HUDEP-2 (cell line): ENCODE results near the gene LYRM1.
"Not testable (repeated sequence)": the region's sequence is repeated elsewhere in the genome, so short reads cannot be mapped to it uniquely, and the experiment has no call there.

Experiments used
- DNase-seq, 76 experiments: peaks; one replicate each; lab custom pipeline; 2025; ENCODE audit not compliant: unreplicated experiment in 76 of 76; lab: John Stamatoyannopoulos, UW

Gene LYRM1

DNA sequence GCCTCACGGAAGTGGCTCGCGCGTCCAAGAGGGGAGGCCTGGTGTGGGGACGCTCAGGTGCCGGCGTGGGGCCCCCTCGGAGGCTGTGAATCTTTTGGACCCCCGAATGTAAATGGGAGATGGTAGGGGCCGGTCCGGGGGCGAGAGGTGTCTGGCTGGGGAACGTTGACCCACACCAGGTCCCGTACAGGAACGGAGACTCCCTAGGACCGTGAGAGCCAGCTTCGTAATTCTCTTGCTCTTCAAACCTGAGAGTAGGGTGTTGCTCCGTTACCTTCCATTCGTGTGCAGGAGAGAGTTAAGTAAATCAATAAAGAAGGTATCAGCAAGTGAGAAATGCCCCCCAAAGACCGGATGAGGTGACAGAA is 481 bp downstream of the LYRM1 start:
- peak in 3 of 76 experiments; percentile 31 to 38 (median 37) for DNase-seq

DNA sequence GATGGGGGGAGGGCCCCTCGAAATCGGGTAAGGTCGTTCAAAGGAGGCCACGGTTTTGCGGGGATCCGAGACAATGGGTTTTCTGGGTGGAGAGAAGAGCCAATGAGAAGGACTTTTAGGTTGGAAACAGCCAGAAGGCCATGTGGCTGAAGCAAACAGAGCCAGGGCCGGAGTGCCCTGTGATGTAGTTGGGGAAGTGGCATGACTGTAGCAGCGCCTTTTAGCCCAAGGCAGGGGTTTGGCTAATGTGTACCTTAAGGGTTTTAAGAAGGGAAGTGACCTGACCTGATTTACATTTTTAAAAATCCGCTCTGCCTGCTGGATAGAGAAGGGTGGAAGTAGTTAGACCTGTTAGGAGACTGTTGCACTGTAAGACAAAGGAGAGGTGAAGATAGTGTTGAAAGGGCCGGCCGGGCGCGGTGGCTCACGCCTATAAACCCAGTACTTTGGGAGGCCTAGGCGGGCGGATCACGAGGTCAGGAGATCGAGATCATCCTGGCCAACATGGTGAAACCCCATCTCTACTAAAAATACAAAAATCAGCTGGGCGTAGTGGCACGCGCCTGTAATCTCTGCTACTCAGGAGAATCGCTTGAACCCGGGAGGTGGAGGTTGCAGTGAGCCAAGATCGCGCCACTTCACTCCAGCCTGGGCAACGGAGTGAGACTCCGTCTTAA is 1.0 kb downstream of the LYRM1 start:
- DNase-seq = peak in 47 of 76 experiments; percentile 4 to 68 (median 25)

DNA sequence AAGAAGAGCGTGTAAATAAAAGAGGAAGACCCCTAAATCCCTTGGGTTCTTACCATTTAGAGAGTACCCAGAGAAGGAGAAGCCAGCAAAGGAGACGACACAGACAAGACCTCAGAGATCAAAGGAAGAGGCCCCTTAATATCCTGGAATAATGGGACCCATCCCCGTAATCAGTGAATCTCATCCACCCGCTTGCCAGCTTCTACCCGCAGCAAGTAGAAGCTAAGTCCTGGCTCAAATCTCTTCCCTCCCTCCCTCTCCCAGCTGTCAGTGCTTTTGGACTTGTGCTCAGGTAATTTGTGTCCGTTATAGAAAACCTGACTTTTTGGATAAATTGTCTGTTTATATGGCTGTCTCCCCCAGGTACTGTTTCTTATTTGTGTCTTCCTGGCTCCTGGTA is 1.9 kb downstream of the LYRM1 start:
- no peak for DNase-seq

DNA sequence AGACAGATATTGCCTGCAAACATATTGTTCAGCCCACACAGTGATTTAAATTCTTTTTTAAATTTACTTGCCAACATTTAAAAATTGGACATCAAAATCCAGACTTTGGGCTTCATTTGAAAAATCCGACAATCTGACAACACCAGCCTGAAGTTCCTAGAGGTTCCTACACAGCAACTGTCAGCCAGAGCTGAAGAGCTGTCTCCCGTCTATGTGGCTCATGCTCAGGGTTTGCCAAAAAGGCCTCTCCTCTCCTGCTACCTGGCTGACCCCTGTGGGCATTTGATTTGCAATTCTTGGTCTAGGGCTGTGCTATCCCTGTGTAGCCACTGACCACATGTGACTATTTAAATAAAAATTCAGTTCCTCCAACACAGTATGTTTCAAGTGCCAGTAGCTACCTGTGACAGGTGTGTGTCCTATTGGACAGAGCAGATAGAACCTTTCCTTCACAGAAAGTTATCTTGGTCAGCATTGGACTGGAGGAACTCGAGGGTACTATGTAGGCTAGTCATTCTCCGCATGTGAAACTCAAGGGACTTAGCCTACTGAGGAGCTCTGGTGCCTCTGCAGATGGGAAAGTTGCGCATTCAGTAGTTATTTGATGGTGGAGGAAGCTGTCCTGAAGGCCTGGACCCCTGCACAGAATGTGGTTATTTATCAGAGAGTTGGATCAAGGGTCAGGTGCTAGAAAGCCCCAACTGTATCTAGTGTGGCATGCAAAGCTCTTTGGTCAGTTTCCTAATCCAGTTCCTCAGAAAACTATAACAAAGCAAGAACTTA is 2.7 kb downstream of the LYRM1 start:
- DNase-seq = no peak

DNA sequence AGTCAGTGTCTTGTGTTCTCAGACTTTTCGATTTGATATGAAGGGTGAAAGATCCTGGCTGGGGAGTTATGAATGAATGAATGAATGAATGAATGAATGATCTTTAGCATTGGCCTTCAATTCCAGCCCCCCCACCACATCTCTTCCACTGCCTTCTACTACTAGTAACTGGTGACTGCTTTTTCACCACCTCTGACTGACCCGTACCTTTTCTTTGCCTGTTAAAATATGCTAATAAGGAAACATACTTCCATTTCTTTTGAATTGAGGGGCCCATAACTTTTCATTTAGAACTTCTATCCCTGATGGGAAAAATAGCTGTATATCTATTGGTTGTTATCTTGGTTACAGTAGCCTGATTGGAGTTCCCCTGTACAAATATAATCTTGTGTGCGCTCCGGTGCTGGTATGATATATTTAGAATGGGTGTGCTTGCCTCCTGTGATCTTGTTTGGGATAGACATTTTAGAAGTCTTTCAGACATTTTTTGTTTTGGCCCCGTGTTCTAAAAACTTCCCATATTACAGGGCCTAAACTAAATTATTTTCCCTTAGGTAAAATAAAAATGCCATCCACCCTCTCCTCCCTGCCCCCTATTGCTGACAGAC is 3.4 kb downstream of the LYRM1 start:
- DNase-seq = no peak

DNA sequence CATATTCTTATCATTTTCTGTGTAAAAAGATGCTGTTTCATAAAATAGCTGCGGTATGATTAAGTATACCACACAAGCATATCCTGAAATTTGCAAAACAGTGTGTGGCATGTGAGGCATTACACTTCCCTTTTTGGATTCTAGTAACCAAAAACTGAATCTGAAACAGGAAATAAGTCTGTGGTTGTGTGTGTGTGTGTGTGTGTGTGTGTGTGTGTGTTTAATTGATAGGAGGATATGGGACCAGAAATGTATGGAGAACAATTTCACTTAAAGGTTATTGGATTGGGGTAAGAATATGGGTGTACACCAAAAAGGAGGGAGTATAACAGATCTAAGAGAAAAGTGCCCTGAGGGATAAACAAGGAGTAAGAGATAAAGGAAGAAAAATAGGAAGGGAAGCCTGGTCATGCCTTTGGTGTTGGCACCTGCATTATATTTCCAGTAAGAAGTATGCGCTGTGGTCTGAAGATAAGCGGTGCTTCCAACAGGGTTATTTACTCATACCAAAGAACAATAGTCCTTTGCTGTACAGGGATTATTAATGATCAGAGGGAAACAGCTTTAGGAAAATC is 4.0 kb downstream of the LYRM1 start:
- peak in 23 of 76 experiments; percentile 2 to 67 (median 24) for DNase-seq

DNA sequence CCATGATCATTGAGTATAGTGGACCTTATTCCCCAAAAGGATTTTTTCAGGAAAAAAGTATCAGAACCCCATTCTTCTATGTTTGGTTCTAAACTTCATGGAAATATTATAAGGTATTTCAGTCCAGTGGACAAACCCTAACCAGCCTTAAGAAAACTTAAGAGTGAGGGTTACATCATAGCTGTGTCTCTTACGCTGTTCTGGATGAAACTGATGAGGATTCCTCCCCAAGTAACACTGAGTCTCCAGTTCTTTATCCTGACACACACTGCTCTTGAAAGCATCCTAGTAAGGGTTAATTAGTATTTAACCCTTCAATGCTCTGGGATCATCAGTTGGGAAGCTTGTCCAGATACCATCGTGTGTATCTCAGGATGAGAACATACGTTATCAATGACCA is 5.0 kb downstream of the LYRM1 start:
- no peak for DNase-seq

DNA sequence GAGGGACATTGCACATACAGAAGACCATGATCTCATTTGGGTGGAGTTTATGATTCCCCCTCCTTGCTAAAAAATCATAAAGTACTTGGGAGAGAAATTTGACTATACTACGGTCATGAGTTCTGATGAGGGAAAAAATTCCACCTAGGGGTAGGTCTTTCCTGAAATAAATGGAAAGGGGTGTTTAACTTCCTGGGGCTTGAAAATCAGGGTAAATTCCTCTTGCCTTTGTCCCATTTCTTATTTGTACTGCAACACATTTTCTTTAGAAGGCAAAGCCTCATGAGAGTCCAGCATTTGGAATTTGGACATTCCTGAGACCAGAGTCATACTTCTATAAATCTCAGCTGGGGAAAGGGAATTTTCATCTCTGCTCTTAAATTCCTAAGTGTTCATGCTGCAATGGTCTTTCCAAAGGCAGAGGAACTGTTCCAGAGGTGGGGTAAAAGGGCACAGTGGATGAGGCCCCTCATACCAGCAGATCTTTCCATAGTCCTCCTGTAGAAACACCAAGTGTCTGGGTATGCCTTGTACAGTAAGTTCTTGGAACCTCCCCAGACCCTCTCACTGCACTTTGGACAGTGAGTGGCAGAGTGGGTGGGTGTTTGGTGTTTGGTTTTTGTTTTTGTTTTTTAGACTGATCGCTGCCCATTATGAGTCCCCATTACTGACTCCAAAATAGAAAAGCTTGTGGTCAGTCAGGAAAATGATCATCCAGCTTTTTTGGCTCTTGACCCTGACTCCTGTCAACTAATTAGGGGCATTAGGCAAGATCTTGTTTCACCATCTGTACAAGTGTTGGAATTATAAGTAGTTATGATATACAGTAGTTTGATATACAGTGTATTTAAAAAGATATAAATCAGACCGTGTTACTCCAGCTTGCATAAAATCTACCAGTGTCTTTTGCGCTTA is 6.0 kb downstream of the LYRM1 start:
- DNase-seq = no peak

DNA sequence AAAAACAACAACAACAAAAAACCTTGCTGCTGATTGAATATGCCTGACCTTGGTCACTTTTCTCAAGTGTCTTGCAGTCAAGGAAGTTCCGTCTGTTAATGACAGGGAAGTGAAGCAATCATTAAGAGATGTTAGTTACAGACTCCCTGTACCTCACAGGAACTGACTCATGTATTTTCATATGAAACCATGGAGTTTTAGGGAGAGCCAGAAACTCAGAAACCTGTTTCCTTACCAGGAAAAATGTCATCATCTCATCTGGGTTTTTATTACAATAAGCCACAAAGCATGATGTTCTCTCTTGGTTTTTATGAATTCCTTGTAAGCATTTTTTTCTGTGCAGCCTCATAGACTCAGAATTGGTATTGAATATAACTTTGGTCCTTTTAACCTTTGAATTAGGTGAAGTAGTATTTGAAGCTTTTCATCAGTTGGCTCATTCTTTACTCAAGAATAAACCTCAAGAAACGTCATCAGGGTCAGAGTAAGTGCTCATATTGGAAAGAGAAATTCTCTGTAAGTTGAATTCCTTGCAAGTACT is 10.3 kb downstream of the LYRM1 start:
- DNase-seq = no peak

DNA sequence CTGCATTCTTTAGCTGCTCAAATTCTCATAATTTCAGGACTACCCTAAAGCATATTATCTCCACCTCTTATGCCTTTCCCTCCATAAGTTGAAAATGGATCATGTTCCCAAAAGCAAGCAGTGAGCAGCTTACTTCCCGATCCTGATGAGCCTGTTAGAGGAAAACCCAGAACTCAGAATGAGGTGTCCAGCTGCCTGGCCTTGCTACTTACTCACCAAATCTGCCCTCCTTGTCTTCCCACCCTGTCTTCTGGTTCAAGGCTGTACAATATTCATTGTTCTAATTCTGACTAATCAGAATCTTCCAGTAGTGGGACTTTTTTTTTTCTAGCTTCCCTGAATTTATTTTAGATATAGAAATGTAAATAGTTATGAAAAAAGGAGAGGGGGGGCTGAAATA is 10.8 kb downstream of the LYRM1 start:
- DNase-seq = no peak

DNA sequence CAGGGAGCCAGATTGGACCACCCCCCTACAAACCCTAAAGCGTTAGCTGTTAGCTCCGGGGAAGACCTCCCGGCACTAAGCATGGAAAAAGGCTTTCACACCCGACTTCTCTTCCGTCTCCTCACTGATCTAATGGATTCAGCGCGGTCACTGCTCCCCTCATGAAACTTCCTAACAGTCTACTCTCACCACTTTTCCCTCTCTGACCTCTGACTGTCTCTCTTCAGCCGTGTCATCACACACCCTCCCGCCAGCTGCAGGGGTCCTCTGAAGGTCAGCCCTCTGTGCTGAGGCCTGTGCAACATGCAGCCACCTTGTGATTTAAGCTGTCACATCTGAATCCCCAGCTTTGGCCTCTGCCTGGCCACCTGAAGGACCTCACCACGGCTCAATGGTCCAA is 15.7 kb downstream of the LYRM1 start:
- DNase-seq = no peak

DNA sequence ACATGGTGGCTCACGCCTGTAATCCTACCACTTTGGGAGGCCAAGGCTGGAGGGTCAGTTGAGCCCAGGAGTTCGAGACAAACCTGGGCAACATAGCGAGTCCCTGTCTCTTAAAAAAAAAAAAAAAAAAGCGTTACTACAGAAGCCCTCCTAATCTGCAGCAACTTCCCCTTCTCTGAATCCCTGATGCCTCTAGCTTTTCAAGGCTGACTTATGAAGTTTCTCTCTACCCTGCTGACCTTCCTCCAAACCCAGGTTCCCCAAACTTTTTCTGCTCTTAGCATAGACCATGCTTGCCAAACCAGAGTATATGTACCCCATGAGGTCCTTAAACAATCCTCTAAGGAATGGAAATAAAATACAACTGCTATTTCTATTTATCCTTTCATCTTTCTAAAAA is 16.4 kb downstream of the LYRM1 start:
- DNase-seq = no peak

DNA sequence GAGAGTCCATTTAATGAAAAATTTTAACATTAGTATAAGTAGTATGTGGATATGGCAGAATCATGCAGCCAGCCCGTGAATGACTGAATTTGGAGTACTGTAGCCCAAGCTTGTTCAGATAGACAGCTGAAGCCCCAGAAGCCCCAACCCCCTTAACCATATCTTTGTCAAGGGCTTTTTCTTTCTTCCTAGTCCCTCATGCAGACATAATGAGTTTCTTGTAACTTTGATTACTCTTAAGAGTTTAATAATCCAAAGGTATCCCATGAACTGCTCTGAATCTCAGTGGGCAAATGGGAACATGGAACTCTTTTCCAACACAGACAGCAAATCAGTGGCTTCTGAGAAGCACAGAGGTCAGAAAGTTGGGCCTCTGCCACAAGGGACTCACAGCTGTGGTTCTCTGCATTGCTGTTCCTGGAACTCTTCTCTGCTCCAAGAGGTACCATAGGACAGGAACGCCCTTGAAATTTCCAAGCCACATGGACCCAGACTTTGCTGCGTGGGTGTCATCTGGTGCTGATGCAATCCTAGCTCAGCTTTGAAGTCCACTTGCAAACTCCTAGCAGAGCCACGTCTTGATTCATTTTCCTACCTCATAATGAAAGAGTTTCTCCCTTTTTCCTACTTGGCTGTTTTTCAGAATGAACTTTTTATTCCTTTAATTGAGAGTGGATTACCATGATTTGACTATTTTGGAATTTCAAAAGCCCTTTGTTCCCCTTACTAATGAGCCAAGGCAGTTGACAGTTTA is 18.1 kb downstream of the LYRM1 start:
- no peak for DNase-seq

DNA sequence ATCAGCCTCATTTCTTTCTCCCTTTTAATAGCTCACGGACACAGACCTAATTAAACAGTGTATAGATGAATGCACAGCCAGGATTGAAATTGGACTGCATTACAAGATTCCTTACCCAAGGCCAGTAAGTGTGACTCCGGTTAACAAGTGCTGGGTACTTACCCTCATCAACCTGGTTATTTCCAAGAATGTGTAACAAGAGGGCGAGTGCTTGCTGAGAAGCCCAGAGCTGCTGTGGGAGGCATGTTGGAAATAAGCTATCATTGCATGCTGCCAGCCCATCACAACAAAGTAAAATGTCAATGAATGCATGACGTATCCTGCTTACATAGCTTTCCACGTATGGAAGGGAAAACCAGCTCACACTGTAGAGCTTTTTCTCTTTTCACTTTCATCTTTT is 19.5 kb downstream of the LYRM1 start:
- DNase-seq = no peak

DNA sequence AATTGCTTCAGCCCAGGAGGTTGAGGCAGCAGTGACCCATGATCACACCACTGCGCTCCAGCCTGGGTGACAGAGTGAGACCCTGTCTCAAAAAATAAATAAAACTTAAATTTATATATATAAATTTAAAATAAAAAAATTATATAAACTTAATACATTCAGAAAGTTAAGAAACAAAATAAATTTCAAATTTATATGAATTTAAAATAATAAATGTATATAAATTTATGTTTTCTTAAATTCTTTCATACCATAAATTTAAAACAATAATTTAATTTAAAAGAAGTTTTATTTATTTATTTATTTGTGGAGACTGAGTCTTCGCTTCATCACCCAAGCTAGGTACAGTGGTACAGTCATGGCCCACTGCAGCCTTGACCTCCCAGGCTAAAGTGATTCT is 20.2 kb downstream of the LYRM1 start:
- no peak for DNase-seq

DNA sequence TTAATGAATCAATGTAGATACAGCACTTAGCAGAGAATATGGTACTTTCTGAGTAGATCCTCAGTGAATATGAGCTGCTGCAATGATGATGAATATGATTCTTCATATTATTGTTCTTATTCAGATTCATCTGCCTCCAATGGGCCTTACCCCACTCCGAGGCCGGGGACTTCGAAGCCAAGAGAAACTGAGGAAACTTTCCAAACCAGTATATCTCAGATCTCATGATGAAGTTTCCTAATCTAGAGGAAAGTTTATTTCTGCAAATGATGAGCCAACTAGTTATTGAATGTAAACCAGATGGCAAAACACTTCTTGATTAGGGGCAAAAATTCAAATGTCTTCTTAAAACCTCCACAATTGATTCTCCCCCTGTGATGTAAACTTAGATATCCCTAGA is 23.3 kb downstream of the LYRM1 start:
- DNase-seq = no peak

DNA sequence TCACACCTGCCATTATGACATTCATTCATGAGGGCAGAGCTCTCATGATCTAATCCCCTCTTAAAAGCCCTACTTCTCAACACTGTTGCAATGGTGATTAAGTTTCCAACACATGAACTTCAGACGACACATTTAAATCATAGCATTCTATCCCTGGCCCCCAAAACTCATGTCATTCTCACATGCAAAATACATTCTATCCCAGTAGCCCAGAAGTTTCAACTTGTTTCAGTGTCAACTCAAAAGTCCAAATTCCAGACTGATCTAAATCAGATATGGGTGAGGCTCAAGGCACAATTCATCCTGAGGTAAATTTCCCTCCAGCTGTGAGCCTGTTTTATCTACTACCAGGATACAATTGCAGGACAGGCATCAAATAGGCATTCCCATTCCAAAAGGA is 25.2 kb downstream of the LYRM1 start:
- no peak for DNase-seq

DNA sequence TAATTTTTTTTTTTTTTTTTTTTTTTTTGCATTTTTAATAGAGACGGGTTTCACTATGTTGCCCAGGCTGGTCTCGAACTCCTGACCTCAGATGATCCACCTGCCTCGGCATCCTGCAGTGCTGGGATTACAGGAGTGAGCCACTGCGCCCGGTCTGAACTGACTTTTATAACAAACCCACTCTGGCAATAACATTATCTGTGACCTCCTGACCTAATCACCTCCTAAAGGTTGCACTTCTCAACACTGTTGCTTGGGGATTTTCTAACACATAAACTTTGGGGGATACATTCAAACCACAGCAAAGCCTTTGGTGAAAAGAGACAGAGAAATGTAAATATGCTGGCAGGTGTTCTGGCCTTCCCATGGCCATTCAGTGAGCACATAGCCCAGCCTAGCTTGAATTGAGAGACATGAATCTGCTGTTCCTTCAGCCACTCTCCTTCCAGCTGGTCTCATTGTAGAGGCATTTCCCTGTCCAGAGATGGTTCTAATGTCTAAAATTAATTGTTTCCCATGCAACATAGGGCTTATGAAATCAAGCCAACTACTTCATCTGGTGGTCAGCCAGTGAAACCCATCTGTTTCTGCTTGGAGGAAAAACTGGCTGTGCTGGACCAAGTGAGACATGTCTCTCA is 28.3 kb downstream of the LYRM1 start:
- no peak for DNase-seq

DNA sequence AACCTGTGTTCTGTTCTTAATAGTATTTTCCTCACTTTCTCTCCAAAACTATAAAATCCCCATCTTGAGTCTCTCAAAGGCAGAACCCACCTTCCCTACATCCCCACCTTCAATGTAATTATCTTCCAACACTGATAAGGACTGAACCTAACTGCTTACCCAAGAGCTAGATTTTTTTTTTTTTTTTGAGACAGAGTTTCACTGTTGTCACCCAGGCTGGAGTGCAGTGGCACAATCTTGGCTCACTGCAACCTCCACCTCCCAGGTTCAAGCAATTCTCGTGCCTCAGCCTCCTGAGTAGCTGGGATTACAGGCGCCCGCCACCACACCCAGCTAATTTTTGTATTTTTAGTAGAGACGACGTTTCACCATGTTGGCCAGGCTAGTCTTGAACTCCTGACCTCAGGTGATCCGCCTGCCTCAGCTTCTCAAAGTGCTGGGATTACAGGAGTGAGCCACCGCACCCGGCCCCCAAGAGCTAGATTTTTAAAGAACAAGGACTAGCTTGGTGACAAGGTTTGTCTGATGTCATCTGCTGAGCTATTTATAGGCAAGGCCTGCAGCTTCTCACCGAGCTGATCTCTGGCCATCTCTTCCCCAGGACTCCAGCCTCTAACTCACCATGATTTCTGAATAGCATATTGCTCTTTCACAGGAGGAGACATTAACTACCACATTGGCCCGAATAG is 29.2 kb downstream of the LYRM1 start:
- not testable (repeated sequence) for DNase-seq
